HK-2 (cell line): ENCODE results near the gene UBE3D.
"Not testable (repeated sequence)": the region's sequence is repeated elsewhere in the genome, so short reads cannot be mapped to it uniquely, and the experiment has no call there.

Source experiments
- DNase-seq: peaks from one replicate; pipeline ENCODE4 v3.0.0-alpha.2; 2018; ENCODE audit not compliant: unreplicated experiment

The UBE3D gene

DNA sequence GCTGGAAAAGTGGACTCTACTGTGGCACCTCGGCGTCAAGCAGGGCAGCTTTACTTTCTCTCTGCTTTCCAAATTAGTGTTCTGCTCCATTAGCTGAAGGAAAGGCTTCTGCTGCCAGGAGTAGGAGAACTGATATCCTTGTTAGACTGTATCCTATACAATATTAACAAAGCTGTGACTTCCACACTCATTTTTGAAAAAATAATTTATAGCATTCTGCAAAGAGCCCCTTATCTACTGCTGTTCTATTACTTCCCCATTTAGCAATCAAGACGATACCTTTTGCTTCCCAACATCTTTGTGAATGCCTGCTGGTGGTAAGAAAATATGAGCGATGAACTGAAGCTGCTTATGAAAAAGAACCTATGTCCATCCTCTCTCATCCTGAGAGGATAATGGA, 151.1 kb downstream of the UBE3D start:
- DNase-seq, result no peak

DNA sequence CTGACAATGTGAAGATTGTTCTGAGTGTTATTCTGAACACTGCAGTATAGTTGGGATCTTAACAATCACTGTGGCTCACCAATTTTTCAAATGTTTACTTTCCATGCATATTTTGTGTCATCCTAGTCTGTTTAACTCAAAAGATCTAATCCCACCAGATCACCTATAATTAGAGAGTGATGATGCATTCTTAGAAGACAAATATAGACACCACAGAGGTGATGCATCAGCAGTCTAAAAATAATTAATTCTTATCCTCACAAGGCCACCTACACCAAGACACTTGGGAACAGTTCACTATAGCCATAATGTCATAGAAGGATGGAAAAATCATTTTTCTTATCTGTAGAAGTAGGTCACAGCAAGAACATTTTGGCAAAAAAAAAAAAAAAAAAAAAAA, 154.8 kb downstream of the UBE3D start:
- DNase-seq, result no peak

DNA sequence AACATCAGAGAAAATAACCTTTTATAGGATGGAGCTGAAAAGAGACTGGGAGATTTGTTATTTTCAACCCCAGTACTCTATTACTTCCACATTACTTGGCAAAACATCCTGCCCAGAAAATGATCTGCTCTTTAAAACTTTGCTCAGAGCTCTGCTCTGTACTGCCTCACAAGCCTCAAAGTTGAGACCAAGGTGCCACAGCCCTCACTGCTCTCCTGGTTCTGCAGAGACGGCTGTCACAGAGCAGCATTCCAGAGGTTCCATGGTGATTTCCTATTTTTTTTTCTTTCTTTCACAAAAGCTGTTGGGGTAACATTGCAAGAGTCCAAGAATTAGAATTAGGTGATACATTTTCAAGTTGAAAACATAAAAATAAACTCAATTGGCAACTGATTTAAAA, 155.2 kb downstream of the UBE3D start:
- DNase-seq, result no peak

GRCh38 chr6:82909551-82909950, 156.1 kb downstream of the UBE3D start:
- DNase-seq, result no peak

- no peak for DNase-seq
These were observed 157.0 kb downstream of the UBE3D start for GRCh38 chr6:82908661-82909060.

DNA sequence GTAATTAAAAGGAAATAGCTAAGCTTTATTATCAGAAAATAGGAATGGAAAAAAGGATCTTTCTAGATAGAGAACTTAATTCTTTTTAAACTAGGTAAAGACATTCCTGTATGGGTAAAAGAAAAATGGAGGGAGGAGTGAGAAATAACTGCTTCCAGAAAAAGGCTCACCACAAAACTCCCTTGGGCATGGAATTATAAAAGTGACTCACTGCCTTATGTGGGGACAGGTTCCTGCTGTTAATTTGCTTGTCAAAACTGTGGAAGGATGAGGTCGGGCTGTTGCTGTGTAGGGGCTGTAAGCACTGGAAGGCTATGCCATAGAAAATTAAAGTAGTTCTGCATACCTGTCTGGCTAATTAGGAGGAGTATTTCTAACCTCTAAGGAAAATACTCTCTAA, 158.7 kb downstream of the UBE3D start:
- DNase-seq, result no peak

DNA sequence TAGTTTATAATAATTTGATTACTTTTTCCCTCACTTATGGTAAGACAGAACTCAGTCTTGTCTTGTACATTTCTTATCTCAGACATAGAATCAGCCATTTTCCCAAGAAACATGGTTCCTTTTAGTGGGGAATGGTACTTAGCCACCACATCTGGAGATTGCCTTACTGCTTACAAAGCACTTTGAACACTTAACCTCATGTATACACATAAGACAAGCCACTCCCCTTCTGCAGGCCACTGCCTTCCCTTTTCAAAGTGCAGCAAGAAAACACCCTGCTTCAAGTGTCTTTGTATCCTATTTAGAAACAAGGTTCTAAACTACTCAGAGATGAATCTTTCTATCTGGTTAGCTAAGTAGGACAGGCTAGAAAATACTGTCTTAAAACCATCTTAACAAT, 159.2 kb downstream of the UBE3D start:
- no peak for DNase-seq

GRCh38 chr6:82904860-82905259, 160.8 kb downstream of the UBE3D start:
- no peak for DNase-seq

DNA sequence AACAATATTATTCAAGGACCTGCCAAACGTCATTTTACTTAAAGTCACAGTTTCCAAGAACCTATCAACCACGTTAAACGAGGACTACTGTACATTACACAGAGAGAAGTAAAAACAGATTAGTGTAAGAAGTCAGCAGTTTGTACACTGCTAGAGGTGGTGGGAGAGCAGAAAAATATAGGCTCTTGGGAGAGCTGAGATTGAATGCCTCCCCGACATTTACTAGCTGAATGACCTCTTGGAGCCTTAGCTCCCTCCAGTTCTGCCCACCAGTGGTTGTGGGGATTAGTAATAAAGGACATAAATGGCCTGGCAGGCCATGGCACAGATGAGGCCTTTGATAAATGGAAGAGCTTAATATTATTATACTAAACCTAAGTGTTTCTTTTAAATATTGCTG, 161.4 kb downstream of the UBE3D start:
- DNase-seq, result no peak

DNA sequence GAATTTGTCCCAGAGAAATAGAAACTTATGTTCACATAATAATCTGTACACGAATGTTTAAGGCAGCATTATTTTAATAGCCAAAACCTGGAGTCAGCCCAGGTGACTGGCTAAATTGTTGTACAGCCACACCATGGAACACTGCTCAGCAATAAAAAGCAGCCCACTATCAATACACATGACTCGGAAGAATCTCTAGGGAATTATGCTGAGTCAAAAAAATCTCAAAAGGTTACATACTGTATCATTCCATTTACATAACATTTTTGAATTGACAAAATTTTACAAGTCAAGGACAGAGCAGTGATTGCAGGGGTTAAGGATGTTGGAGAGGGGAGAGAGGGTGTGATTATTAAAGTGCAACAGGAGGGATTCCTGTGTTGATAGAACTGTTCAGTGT, 163.4 kb downstream of the UBE3D start:
- no peak for DNase-seq

- DNase-seq, result no peak
These were observed 170.9 kb downstream of the UBE3D start for GRCh38 chr6:82894653-82895259.

GRCh38 chr6:82893889-82894652, 171.6 kb downstream of the UBE3D start:
- no peak for DNase-seq

- not testable (repeated sequence) for DNase-seq
These were observed 174.1 kb downstream of the UBE3D start for GRCh38 chr6:82891503-82891902.

DNA sequence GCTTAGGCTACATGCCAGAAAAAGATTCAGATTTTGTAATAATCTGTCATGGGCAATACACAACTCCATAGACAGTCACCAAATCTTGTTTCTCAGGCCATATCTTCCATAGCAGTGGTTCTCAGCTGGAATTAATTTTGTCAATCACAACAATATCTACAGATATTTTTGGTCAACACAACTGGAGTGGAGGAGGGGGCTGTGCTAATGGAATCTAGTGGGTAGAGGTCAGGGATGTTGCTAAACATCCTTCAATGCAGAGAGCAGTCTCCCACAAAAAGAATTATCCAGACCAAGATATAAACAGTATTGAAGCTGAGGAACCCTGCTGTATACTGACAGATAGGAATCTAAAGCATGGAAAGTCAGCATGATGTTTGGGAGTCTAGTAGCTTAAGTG, 174.6 kb downstream of the UBE3D start:
- DNase-seq, result no peak

DNA sequence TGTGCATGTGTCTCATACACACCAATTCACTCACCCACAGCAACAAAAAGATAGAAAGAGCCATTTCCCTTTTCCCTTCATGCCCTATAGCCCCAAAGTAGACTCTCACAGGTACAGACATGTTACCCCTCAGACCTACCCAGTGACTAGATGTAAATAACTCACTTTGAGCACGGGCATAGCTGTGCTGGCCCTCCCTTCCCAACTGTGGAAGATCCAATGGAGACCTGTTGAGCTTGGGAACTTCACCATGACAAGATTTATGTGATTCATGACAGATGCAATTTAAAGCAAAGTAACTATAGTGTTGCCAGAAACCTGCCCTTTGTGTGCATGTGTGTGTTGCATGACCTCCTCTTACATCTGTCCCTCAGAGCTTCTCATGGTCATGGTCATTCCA, 175.4 kb downstream of the UBE3D start:
- DNase-seq, result no peak

DNA sequence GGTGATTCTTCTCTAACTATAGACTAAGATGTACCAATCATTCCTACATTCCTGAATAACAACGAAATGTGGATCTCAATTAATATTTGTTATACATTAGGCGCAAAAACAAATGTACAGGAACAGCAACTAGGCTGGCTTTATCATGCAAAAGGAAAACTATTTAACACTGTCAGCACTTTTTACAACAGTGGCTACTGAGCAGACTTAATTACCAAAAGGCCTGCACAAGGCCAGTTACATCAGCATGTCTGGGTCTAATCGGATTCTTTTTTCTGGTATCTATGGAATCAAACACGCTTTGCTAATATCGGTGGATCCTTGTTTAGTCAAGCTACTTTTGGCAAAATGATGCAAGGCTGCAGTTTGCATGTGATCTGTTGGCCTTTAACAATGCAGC, 176.5 kb downstream of the UBE3D start:
- DNase-seq, result no peak

DNA sequence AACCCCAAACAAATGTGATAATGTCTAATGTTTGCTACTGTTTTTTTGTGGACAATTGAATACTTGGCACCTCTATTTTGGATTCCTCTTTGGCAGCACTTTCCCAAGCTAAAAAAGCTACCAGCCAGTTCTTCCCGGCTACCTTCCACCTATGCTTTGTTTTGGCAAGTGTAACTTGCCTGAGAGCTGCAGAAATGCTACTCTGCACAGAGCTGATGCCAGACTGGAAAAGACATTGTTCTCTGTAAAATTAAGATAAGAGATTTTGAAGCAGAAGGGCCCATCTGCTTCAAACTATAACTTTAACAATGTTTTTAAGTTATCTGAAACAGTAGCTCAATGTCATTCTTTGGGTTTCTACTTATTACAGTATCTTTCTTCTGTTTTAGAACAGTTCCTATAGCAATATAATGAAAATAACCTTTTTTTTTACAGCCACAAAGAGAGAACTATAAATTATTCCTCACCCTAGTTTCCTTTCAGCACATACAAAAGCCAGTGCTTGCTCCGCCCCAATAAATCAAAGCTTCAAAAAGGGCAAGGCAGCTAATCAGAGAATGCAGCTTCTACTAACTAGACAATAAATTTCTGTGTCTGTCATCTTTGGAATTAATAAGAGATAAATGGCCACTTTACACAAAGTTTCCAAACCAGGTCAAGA, 183.1 kb downstream of the UBE3D start:
- DNase-seq, result no peak

- DNase-seq, result no peak
These were observed 184.1 kb downstream of the UBE3D start for GRCh38 chr6:82881519-82881918.

GRCh38 chr6:82878812-82879211, 186.8 kb downstream of the UBE3D start:
- DNase-seq, result no peak

DNA sequence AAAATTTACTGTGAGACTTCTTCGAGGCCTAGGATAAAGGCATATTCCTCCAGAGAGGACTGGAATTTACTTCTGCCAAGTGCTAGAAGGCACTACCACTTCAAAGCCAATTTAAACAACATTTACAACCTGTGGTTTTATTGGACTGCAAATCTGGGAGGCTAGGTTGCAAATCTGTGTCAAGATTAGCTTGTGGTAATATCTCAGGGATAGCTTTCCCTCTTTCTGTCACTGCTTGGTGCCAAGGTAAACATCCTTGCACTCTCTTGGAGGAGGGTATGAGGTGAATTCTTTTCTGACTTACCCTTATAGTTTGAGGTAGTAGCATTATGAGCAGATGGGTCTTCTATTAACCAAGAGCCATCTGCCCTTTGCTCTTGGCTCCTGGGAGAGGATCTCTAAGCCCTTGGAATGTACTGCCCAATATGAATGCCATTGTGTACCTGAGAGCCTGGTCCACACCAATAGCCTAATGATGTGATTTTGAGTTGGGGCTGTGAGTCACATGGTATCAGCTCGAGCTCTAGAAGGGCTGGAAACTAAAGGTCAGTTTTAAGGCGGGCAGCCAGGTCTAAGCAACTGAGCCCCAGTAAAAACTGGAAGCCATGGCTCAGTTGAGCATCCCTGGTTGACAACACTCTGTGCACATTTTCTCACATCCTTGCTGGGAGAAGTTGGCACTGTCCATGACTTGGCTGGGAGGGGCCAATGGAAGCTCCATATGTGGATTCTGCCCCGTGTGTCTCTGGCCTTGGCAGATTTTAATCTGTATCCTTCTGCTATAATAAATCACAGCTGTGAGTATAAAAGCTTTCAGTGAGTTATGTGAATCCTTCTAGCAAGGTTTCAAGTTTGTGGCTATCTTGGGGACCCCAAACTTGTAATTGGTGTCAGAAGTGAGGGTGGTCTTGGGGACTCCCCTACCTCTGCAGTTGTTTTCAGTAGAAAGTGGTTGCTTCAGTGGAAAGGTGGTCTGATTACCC, 188.1 kb downstream of the UBE3D start:
- DNase-seq, result no peak

DNA sequence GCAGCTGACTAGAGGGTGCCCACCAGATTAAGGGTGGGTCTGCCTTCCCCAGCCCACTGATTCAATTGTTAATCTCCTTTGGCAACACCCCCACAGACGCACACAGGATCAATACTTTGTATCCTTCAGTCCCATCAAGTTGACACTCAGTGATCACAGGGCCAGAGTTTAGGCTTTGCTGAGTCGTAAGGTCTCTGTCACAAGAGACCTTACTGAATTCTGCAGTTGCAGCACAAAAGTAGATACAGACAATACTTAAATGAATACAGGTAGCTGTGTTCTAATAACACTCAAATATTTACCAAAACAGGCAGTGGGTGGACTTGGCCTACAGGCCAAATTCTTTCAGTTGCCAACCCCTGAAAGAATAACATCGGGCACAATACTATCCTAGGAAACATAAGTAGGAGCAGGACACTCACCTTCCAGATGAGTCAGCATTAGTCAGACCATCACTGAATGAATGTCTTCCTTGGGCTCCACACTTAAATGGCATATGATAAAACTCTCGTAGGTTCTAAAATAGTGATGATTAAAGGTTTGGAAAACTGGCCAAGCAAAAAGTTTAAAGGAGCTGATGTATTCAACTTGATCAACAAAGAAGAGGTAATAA, 190.0 kb downstream of the UBE3D start:
- no peak for DNase-seq

GRCh38 chr6:82874867-82875266, 190.8 kb downstream of the UBE3D start:
- DNase-seq, result no peak
